HuH-7 (cell line): ENCODE results near the gene SYT3.
"Not testable (repeated sequence)": the region's sequence is repeated elsewhere in the genome, so short reads cannot be mapped to it uniquely, and the experiment has no call there.

Source experiments
- DNase-seq: peaks from one replicate; pipeline ENCODE4 v3.0.0; 2011; ENCODE audit warnings: low spot score

Gene SYT3

DNA sequence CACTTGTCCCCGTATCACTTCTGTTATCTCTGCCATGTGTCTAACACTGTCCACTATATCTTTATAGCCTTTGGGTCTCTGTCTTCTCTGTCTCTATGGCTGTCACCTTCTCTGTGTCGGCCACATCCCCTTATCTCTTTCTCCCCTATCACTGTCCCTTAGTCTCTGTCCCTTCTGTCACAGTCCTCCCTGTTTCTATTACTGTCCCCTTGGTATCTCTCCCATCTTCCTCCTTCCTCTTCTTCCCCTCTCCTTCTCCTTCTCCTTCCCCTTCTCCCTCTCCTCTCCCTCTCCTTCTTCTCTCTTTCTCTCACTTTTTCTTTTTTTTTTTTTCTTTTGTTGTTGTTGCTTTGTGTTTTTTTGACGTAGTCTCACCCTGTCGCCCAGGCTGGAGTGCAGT lies 36.7 kb downstream of the SYT3 start:
- no peak for DNase-seq

DNA sequence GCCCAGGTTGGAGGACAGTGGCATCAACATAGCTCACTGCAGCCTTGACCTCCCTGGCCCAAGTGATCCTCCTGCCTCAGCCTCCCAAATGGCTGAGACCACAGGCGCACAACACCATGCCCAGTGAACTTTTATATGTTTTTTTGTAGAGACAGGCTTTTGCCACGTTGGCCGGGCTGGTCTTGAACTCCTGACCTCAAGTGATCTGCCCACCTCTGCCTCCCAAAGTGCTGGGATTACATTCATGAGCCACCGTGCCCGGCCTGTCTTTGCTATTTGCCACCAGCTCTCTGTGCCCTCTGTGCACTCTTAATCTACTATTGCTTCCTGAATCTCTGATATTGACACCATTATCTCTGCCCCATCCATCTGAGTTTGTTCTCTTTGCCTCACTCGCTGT lies 37.2 kb downstream of the SYT3 start:
- no peak for DNase-seq

- no peak for DNase-seq
Measured at GRCh38 chr19:50602089-50602422, 37.6 kb downstream of the SYT3 start.

- DNase-seq = no peak
Measured at GRCh38 chr19:50601407-50602088, 38.1 kb downstream of the SYT3 start.

DNA sequence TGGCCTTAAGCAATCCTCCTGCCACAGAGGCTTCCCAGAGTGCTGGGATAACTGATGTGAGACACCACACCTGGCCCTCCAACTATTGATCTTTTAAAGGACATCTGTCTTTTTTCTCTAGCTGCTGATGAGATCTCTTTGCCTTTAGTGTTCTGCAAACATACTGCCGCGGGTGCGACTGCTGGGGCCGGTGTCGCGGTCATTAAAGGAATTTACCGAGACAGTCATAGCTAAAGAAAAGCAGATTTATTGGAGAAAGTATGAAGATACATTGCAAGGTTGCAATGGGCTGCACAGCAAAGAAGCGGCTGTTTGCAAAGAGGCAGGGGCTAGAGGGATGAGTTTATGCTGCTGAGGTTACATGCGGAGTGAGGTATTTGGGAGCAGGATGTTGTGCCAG lies 40.3 kb downstream of the SYT3 start:
- no peak for DNase-seq

DNA sequence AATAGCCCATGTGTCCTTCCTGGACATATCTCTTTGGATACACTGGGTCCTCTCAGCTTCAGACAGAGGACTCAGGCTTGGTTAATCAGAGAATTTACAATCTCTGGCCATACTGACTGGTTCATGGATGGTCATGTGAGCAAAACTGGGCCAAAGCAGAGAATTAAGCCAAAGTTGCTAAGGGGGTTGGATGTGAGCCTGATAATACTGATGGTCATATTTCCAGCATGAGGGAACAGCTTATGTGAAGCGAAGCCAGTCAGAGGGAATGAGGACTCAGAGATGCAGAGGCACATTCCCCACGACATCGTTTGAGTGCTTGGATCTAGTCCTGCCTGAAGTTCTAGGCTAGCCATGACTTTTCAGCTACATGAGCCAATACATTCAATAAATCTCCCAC lies 49.5 kb downstream of the SYT3 start:
- no peak for DNase-seq

- DNase-seq = not testable (repeated sequence)
Measured at GRCh38 chr19:50581795-50582660, 57.7 kb downstream of the SYT3 start.

DNA sequence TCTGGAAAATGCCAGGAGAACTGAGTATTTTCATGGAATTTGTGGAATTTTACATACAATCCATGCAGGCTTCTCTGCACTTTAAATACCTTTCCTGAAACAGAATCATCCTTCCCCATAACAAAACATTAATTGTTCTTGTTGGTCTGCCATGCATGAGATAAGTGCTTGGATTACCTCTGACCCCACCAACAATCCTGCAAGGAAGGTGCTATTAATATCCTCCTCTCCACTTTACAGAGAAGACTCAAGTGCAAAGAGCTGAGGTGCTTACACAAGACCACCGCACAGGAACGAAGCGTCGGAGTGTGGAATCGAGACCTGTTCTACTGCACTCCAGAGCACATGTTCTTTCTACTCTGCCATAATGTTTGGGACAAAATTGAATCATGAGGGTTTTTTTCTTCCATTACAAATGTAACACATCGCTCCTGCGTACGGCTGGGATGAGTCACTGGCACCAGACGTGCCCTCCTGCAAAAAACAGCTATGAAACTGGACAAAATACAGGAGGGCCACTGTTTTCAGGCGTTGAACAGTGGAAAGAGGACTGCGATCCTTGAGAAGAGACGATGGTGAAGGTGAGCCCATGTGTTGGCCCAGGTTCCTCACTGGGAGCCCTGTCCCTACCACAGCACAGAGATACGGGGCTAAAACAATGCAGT lies 58.6 kb downstream of the SYT3 start:
- DNase-seq = no peak

DNA sequence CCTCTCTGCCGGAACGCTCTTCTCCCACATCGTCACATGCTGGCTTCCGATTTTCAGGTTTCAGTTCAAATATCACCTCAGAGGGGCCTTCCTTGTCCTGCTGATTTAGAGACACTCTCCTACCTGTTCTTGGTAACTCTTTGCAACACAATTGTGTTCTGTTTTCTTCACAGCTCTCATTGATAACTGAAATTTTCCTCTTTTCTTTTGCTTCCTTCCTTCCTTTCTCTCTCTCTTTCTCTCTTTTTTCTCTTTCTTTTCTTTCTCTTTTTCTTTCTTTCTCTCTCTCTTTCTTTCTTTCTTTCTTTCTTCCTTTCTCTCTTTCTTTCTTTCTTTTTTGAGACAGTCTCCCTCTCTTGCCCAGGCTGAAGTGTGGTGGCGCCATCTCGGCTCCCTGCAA lies 59.4 kb downstream of the SYT3 start:
- DNase-seq = no peak

- DNase-seq = not testable (repeated sequence)
Measured at GRCh38 chr19:50576769-50577168, 62.9 kb downstream of the SYT3 start.

- no peak for DNase-seq
Measured at GRCh38 chr19:50573741-50574461, 65.8 kb downstream of the SYT3 start.
